ENCODE measurements around the gene PLPP6.

- no peak for TF ChIP-seq CTCF (CRISPR knock-in tag; IDR thresholded peaks at IDR 0.05)
- no peak for TF ChIP-seq GABPA (IDR thresholded peaks at IDR 0.05; ENCODE audit: low read depth, low read length)
- 0 out of 2 replicates have a peak, but pooled peaks have one; percentile 20 for TF ChIP-seq GABPA (CRISPR knock-in tag; IDR thresholded peaks at IDR 0.05; ENCODE audit: low read depth)
- TF ChIP-seq FLYWCH1 (CRISPR knock-in tag; IDR thresholded peaks at IDR 0.05), result no peak
- no peak for TF ChIP-seq CREB1 (IDR thresholded peaks at IDR 0.05)
- TF ChIP-seq CREB1 (CRISPR knock-in tag; IDR thresholded peaks at IDR 0.05), result no peak
- no peak for TF ChIP-seq NCOA1 (CRISPR knock-in tag; IDR thresholded peaks at IDR 0.05)
- no peak for TF ChIP-seq FUBP1 (CRISPR knock-in tag; IDR thresholded peaks at IDR 0.05; ENCODE audit: borderline replicate concordance)
- no peak for TF ChIP-seq POLR2AphosphoS5 (IDR thresholded peaks at IDR 0.05; ENCODE audit: low read depth, low read length)
- no peak for TF ChIP-seq ELK4 (CRISPR knock-in tag; IDR thresholded peaks at IDR 0.05; ENCODE audit: borderline replicate concordance)
- TF ChIP-seq MAFK (conservative IDR thresholded peaks at IDR 0.05 in 1 of 2, IDR thresholded peaks at IDR 0.05 in 1 of 2; ENCODE audit: low read length in 2 of 2), result no peak
- TF ChIP-seq ETV6 (CRISPR knock-in tag; conservative IDR thresholded peaks at IDR 0.05), result no peak
- no peak for TF ChIP-seq ZNF20 (CRISPR knock-in tag; IDR thresholded peaks at IDR 0.05)
- TF ChIP-seq JUND (CRISPR knock-in tag; IDR thresholded peaks at IDR 0.05), result no peak
- no peak for TF ChIP-seq USF2 (IDR thresholded peaks at IDR 0.05; ENCODE audit: low read depth, low read length)
- no peak for TF ChIP-seq USF2 (CRISPR knock-in tag; IDR thresholded peaks at IDR 0.05; ENCODE audit: borderline replicate concordance)
- TF ChIP-seq ZNF121 (CRISPR knock-in tag; IDR thresholded peaks at IDR 0.05), result peak; percentile 95
These were observed 38.0 kb downstream of the PLPP6 start for GRCh38 chr9:4700091-4700490.

Measured in HepG2 (cell line).